ENCODE measurements around the gene SERP2.
A peak's percentile ranks its signal among the peaks of the same experiment; 100 is the strongest.

Gene SERP2

DNA sequence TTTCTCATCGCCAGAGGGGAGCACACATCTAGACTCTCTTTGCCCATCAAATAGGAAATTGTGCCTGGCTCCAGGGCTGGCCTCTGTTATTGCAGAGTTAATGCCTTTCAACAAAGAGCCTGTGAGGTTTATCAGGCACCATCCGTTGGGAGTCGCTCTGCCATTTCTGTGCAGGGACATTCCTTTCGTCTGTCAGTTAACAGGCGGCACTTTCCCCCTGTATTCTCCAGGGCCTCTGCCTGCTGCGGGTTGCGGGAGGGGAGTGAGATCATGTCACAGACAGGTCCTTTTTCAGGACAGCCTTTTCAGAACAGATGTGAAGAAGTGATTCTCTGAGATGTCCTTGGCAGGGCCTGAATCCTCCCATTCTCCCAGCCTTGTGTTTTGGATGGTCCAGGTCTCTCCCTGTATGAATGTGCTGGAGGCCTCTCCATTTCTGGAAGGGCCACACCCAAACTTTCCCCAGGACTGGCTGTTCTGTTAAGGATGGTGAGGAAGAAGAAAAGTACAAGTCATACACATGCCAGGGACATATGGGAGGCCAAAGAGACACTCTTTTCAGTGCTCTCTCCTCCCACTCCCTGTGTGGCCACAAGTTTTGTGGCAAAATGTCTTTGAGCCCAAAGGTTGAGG is 14.9 kb downstream of the SERP2 start:
- no peak for DNase-seq (ENCODE audit: low read depth)

GRCh38 chr13:44389060-44389666 is 15.5 kb downstream of the SERP2 start:
- DNase-seq (ENCODE audit: low read depth), result no peak

GRCh38 chr13:44389876-44390275 is 16.3 kb downstream of the SERP2 start:
- no peak for DNase-seq (ENCODE audit: low read depth)

- DNase-seq (ENCODE audit: low read depth), result peak; percentile 66
Observed at GRCh38 chr13:44393391-44393790, 19.8 kb downstream of the SERP2 start.

DNA sequence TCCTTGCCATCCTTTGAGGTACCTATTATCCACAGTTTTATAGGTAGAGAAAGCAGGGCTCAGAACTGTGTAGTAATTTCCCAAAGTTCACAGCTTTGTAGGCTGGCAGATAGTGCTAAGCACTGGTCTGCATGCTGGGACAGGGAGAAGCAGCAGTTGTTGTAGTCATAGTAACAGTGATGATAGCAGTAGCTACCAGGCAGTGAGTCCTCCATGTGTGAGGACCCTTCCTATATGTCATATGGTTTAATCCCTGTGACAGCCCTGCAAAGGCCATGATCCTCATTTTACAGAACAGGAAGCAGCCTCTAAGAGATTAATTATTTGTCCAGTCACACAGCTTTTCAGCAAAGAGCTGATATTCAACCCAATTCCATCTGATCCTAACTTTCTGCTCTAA is 21.0 kb downstream of the SERP2 start:
- no peak for DNase-seq (ENCODE audit: low read depth)

DNA sequence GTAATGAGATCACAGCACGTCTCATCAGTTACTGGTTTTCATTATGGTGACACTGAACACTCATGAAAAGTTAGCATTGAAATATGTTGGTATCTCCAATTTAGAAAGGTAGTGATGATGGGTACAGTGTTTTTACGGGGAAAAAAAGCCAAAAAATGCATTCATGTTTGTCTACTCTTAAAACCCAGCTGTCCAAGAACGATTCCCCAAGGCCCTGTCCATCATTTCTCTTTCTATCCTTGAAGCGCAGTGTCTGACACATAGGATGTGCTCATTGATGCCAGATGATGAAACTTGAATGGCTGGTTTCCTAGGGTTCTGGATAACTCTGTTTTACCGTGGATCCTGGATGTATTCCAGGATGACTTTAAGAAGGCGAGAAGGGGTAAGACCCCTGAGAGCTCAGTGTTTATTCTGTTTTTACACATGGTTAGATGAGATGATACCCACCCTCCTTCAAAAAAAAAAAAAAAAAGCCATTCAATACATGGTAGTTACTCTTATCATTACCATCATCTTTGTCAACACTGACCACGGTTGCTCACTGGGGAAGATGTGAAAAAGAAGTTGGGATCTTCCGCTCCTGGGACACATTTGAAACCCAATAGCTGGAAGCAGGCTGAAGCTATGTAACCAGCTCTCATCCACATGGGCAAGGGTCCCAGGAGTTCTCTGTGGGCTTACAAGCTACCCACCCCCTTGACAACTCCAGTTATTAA is 22.5 kb downstream of the SERP2 start:
- no peak for DNase-seq (ENCODE audit: low read depth)

- peak; percentile 64 for DNase-seq (ENCODE audit: low read depth)
Observed at GRCh38 chr13:44396701-44397580, 23.3 kb downstream of the SERP2 start.

GRCh38 chr13:44397766-44398223 is 24.2 kb downstream of the SERP2 start:
- peak; percentile 58 for DNase-seq (ENCODE audit: low read depth)

DNA sequence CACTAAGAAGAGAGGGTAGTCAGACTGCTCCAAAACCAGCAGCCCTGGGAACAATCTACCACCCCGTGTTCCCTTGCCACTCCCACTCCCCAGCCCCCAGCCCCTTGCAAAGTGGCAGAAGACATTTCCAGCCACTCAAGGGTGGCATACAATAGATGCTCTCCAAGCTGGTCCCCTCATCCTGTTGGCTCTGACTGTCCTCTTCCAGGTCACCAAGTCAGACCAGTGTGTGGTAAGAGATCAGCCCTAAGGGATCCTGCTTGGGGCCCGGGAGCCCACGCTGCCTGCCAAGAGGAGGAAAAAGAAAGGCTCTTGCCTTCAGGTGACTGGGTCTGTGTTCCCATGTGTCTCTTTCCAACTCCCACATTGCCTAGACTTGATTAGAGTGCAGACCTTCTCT is 25.0 kb downstream of the SERP2 start:
- no peak for DNase-seq (ENCODE audit: low read depth)

DNA sequence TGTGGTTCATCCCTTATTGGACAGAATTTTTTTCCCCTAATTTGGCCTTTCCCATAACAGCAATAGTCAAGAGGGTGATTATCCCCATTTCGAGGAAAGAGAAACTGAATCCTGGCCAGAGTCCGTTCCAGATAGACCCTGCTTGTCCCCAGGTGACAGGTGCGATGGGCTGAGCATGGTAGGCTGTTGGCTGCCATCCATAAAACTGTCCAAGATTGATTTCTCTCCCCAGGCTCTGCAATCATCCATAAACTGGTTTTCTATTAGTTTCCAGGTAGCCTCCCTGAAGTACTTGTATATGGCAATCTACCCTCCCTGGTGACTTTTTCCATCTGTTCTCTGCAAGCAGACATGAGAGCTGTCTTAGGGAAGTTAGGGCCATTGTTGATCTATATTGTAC is 25.4 kb downstream of the SERP2 start:
- DNase-seq (ENCODE audit: low read depth), result no peak

DNA sequence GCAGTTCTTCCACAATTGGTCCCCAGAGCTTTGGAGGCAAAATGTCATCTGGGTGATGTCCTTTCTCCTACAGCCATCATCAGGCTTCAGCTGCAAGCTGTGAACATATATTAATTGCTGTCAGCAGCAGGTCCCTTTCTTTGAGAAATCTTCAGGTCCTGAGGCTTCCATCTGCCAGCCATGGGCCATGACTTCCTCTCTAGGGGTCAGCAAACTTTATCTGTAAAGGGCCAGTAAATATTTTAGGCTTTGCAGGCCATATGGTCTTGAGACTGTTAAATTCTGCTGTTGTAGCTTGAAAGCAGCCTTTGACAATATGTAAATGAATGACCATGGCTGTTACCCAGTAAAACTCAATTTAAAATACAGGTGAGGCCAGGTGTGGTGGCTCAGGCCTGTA is 27.1 kb downstream of the SERP2 start:
- DNase-seq (ENCODE audit: low read depth), result no peak

GRCh38 chr13:44401577-44401976 is 28.0 kb downstream of the SERP2 start:
- no peak for DNase-seq (ENCODE audit: low read depth)

GRCh38 chr13:44402899-44403445 is 29.3 kb downstream of the SERP2 start:
- no peak for DNase-seq (ENCODE audit: low read depth)

DNA sequence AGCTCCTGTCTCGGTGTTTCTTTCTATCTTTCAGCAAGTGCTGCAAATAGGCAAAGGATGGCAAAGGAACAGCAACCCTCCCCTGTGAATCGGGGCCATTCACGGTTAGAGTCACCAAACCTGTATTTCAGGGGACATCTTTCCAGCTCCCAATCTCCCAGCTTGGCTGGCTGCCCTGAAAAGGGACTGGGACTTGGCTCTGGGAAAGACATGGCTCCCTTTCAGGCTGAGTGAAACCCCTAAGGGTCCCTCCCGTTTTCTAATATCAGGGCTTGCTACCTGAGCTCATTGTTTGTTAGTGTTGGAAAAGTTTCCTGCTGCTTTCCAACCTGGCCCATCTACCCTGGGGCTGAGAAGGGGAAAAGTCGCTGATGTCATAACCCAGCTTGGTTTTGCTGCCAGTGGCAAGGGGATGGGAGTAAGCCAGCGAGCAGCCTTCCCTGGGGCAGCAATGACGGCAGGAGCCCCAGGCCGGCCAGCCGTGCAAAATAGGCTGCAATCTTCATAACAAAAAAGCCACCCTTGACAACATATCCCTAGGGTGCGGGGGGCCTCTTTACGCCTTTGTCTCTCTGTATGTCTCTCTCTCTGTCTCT is 29.9 kb downstream of the SERP2 start:
- DNase-seq (ENCODE audit: low read depth), result no peak

- DNase-seq (ENCODE audit: low read depth), result no peak
Observed at GRCh38 chr13:44404261-44405132, 30.9 kb downstream of the SERP2 start.

- no peak for DNase-seq (ENCODE audit: low read depth)
Observed at GRCh38 chr13:44406617-44407016, 33.0 kb downstream of the SERP2 start.

DNA sequence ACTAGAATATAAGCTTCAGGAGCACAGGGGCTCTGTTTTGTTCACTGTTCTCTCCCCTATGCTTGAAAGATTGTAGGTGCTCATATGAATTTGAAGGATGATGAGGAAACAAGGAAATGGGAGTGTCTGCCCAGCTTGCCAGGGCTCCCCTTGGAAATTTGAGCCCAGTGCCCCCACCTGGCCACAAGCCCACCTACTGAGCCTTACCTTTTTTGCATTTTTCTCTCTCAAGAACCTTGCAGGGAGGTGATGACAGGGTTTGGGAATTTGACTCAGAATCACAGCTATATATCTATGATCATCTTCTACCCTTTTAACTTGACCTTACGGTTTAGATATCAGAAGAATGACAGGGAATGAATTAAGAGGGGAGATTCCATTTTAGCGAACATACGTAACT is 33.8 kb downstream of the SERP2 start:
- no peak for DNase-seq (ENCODE audit: low read depth)

- no peak for DNase-seq (ENCODE audit: low read depth)
Observed at GRCh38 chr13:44407891-44408290, 34.3 kb downstream of the SERP2 start.

DNA sequence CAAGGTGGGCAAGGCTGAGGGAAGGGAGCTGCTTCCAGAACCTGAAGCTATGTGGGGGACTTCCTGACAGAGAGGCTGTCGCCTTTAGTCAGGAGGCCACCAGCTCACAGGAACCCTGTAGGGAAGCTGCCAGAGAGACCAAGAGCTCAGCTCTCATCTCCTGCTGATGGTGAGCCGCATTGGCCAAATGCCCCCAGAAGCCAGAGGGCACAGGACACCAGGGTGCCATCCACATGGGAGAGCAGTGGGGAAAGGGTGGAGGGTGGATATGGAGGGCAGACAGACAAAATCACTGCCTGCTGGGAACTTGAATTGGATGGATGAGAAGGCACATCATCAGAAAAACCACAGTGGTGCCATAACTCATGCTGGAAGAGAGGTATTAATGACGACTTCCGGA is 36.0 kb downstream of the SERP2 start:
- DNase-seq (ENCODE audit: low read depth), result no peak

DNA sequence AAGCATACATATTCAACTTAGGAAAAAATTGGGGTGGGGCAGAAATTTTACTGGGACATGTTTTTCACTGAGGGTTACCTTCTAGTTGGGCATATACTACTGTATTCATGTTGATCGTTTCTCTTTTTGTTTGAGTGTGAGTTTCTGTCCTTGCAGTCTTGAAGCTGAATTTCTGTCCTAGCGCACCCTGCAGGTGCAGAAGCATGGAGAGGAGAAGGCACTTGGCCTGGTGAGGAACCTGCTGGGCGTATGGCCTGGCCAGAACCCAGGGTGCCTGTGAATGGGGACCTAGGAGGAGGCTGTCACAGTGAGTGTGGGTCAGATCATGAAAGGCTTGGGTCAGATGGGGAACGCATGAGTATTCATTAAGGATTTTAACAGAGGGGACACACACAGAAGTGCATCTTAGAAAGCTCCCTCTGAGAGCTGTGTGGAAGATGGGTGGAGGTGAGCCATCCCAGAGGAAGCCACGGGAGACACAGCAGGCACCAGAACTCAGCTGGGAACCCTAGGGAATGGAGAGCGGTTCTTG is 36.8 kb downstream of the SERP2 start:
- no peak for DNase-seq (ENCODE audit: low read depth)
